Hematopoietic multipotent progenitor cell treated with erythropoietin and hydrocortisone succinate and interleukin-3 and kit ligand, for 15 days (in vitro differentiated cells): Measurements from ENCODE around the gene NDUFB10.
A peak's percentile ranks its signal among the peaks of the same experiment; 100 is the strongest.

Experiments
- DNase-seq: peaks from one replicate; pipeline ENCODE4 v3.0.0-alpha.2; 2015; ENCODE audit warnings: low spot score

The NDUFB10 gene

DNA sequence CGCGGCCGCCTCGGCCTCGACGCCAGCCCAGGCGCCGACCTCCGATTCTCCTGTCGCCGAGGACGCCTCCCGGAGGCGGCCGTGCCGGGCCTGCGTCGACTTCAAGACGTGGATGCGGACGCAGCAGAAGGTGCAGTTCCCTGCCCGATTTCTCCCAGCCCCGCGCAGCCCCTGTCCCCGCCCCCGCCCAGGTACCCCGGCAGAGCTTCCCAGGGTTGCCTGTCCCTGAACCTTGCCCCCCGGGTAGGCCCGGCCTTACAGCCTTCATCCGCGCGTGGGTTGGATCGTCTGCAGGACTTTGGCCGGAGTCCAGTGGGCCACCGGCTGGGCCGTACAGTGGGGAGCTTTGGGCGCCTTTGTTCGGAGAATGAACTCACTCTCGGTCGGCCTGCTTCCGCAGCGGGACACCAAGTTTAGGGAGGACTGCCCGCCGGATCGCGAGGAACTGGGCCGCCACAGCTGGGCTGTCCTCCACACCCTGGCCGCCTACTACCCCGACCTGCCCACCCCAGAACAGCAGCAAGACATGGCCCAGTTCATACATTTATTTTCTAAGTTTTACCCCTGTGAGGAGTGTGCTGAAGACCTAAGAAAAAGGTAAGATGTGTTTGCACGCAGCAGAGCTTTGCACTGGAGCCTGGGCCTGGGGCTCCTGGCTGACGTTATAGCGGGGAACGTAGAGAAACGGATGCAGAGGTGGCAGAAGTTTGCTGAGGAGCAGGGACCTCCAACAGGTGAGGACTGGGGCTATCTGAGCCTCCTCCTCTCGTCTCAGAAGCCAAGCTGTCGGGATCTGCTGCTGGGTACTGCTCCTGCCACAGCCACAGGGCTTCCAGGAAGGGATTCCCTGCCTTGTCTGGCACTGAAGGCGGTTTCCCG lies 25.2 kb downstream of the NDUFB10 start:
- DNase-seq: peak; percentile 15

DNA sequence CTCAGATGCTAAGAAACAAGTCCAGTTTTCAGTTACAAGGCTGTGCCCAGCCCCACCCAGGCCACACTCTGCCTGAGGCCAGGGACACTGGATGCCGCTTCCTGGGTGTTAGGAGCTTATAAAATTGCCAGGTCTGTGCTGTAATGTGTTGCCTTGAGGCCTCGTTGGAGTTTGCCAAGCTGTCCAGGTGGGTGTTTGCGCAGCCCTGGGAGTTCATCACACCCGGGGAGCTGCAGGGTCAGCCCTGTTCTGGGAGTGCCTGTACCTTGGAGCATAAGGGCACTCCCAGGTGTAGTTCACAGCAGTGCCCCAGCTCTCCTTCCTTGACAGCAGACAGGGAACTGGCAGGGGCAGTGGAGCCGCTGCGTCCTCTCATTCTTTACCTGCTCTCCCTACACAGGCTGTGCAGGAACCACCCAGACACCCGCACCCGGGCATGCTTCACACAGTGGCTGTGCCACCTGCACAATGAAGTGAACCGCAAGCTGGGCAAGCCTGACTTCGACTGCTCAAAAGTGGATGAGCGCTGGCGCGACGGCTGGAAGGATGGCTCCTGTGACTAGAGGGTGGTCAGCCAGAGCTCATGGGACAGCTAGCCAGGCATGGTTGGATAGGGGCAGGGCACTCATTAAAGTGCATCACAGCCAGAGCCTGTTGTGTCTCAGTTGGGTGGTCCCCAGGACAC lies 26.3 kb downstream of the NDUFB10 start:
- DNase-seq: no peak

DNA sequence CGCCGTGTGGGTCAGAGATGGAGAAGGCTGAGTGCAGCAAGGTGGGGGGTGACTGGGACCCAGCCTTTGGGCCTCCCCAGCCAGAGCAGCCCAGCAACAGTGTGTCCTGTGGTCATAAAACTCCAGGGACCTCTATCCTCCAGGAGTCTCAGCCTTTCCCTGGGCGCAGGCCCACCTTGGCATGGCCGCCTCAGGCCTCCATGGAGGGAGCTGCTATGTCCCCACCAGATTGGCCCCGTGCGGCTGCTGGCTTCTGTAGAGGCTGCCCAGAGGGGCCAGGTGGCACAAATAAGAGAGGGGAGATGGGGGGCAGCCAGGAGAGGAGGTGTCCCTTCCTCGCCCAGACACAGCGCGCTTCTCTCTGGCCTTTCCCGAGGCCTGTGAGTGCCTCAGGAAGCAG lies 27.9 kb downstream of the NDUFB10 start:
- no peak for DNase-seq

DNA sequence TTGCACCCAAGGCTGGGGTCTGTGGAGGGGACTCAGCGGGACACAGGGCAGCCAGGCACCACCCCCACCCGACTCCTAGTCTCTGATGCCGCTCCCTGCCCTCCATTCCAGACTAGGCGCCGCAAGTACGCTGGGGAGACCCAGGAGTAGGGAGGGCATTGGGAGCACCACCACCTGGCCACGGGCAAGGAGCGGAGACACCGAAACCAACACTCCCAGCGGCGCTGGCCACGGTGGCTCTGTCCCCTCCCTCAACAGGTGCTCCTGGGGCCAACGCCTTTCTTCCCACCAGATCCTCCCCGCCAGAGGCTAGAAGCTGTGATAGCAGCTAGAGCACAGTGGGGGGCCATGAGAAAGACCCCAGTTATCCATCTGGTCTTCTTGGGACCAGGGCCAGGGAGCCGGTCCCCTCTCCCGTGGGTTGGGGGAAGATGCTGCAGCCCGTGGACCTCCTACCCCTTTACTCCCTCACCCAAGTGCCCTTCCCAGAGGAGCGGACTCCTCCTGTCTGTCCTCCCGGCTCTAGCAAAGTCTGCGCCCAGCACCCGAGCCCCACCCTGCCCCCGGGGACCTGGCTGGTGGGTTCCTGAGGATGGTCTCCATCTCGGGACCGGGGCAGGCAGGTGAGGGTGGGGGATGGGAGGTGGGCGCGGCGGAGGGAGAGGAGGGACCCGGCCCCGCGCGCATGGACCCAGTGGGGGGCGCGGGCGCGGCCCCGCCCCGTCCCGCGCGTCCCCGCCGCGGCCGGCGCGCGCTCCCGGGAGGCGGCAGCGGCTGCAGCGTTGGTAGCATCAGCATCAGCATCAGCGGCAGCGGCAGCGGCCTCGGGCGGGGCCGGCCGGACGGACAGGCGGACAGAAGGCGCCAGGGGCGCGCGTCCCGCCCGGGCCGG lies 30.1 kb downstream of the NDUFB10 start, which contains the start of gene SYNGR3:
Gene SYNGR3 (plus strand): TSS at position 762 of the 892 bp plus-strand sequence. CDS start 133 bp downstream, outside the sequence.
- no peak for DNase-seq

DNA sequence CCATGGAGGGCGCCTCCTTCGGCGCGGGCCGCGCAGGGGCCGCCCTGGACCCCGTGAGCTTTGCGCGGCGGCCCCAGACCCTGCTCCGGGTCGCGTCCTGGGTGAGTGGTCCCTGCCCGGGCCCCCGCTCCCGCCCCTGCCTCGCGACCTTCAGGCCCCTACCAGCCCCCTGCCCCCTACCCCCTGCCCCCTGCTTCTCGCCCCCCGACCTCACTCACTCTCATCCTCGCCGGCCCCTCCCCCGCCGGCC lies 30.7 kb downstream of the NDUFB10 start:
- DNase-seq: no peak

DNA sequence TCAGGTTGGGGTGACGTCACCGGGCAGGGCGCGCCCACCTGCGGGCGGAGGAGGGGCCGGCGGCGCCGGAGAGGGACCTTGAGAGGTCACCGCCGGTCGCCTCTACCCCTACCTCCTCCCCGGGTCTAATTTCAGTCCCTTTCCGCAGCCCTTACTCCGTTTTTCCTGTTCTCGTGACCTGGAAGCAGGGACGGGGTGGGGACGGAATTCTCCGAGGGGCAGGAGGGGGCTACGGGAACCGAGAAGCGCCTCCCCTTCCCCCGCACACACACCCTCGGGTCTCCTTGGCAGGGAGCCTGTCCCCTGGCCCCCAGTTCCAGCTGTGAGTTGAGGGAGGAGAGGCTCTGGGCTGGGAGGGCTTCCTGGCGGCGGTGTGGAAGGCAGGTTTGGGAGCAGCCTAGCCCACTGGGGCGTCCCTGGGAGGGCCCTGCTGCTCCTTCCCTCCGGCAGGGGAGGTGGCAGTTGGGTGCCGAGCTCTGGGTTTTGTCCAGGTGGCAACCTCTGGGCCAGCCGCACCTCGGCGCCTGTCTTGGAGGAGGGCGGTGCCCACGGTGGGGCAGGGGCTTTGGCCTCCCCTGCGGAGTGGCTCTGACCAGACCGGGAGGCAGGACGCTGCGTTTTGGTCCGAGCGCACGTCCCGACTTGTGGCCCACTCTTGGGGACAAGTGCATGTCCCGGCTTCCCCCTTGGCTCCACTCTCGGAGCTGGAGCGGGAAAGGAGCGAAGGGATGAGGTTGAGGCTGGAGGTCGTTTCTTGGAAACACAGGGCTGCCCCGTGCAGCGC lies 31.2 kb downstream of the NDUFB10 start:
- no peak for DNase-seq

DNA sequence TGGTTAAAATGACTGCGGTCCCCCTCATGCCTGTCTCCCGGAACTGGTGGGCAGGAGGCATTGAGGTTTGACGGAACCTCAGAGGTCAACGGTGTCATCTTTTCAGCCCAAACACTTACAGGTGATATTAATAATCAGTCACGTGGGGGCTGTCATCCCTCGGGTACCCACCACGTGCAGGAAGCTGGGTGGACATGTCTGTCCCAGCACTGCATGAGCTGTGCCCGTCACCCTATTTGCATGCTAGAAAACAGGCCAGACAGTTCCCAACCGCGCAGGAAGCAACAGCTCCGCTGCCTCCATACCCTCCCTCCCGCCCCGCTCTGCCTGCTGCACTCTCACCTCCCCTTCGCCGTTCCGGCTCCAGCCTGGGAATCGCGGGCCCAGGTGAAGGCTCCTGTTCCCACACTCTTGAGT lies 31.8 kb downstream of the NDUFB10 start:
- no peak for DNase-seq

DNA sequence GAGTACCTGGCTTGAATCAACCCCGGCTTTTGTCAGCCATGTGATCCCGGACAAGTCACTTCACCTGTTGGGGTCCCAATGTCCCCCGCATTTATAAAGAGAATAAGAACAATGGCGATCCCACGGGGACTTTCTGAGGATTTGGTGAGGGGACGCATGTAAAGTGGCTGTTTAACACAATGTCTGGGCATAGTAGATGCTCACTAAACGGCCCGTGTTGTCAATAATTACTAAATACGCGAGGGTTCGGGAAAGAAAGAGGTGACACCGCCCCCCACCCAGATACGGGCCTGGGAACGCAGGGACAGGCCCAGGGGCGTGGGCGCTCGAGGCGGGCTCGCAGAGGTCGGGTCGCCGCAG lies 32.2 kb downstream of the NDUFB10 start:
- DNase-seq: no peak

DNA sequence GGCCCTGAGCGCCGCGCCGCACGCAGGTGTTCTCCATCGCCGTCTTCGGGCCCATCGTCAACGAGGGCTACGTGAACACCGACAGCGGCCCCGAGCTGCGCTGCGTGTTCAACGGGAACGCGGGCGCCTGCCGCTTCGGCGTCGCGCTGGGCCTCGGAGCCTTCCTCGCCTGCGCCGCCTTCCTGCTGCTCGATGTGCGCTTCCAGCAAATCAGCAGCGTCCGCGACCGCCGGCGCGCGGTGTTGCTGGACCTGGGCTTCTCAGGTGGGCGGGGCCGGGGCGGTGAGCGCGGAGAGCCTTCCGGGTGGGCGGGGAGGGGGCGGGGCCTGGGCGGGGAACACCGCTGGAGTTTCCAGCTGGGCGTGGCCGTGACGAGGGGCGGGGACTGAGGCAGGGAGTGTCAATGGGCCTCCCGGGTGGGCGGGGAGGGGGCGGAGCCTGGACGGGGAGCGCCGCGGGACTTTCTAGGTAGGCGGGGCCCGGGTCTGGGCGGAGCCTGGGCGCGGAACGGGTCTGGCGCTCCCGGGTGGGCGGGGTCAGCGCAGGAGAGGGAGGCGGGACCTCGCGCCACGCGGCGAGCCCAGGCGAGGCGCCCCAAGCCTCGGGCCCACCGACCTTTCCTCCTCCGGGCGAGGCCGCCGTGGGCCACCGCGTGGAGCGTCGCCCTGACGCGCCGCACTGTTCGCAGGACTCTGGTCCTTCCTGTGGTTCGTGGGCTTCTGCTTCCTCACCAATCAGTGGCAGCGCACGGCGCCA lies 32.8 kb downstream of the NDUFB10 start:
- peak; percentile 96 for DNase-seq

DNA sequence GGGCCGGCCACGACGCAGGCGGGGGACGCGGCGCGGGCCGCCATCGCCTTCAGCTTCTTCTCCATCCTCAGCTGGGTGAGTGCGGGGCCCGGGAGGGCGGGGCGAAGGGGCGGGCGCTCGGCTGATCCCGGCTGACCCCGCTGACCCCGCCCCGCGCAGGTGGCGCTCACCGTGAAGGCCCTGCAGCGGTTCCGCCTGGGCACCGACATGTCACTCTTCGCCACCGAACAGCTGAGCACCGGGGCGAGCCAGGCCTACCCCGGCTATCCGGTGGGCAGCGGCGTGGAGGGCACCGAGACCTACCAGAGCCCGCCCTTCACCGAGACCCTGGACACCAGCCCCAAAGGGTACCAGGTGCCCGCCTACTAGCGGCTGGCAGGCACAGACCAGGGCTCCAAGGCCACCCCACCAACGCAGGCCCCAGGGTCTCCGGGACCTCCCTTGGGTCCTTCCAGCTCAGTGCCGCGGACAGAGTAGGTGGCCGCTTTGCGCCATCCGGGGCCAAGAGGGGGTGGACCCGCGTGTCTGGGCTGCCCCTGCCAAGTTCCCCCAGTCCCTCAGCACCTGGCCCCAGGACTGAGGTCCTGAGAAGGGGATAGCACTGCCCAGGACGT lies 33.5 kb downstream of the NDUFB10 start:
- DNase-seq: no peak

DNA sequence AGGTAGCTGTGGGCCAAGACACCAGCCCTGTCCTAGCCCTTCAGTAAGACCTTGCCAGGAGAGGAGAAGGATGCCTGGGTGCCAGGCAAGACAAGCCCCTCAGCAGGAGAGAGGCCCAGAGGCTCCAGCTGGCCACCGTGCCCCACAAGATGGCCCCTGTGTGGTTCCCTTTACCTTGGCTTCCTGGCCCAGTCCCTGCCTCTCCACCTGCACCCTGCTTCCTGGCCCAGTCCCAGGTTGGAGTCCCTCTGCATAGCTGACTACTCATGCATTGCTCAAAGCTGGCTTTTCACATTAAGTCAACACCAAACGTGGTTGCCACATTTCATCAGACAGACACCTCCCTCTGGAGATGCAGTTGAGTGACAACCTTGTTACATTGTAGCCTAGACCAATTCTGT lies 34.4 kb downstream of the NDUFB10 start:
- no peak for DNase-seq

DNA sequence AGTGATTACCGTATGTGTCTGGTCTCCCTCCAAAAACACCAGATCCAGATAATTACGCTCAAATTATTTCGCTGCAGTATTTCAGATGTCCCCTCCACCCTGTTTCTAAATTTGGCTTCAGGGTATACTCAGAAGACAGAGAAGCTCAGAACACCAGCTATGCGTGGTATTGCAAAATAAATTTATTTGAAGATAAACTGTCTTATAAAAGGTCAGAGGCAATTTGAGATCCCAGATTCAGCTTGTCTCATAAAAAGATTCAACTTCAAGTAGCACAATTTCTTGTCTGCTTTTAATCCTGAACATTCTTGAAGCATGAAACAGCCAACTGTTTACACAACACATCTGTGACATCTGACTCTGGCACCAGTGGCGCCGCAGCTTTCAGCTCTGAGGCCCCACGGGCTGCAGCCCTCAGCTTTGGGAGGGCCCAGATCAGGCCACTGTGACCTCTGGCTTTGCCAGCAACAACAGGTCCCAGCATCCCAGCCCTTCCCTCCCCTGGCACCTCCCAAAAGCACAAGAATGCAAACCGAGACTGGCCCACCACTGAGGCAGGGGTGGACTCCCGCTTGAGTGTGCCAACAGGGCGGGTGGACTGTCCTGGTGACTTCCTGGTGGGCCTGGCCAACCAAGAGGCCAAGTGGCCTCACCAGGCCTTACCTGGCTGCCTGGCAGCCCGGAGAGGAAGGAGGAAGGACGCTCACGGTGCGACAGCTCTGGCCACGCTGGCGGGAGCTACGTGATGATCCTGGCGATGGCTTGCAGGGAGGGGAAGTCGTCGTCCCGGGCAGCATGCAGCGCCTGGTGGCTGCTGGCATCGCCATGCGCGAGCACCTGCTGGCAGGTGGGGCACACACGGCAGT lies 38.4 kb downstream of the NDUFB10 start:
- DNase-seq: no peak

DNA sequence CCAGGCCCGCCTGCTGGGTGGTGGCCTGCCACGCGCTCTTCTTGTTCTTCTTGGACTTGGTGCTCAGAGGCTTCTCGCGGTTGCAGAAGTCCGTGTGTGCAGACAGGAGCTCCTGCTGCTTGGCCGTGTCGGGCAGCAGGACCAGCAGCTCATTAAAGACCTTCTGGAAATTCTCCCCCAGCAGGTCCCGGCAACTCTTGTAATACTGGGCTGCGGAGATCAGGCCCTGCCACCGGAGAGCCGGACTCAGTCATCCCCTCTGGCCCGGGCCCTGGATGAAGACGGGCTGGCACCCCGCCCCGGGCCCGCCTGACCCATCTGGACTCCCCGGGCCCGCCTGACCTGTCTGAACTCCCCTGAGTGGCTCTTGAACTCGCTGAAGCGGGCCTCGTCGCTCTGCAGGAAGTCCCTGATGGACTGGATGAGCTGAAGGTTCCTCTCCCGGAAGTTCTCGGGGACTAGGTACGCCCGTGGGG lies 39.1 kb downstream of the NDUFB10 start:
- DNase-seq: no peak

DNA sequence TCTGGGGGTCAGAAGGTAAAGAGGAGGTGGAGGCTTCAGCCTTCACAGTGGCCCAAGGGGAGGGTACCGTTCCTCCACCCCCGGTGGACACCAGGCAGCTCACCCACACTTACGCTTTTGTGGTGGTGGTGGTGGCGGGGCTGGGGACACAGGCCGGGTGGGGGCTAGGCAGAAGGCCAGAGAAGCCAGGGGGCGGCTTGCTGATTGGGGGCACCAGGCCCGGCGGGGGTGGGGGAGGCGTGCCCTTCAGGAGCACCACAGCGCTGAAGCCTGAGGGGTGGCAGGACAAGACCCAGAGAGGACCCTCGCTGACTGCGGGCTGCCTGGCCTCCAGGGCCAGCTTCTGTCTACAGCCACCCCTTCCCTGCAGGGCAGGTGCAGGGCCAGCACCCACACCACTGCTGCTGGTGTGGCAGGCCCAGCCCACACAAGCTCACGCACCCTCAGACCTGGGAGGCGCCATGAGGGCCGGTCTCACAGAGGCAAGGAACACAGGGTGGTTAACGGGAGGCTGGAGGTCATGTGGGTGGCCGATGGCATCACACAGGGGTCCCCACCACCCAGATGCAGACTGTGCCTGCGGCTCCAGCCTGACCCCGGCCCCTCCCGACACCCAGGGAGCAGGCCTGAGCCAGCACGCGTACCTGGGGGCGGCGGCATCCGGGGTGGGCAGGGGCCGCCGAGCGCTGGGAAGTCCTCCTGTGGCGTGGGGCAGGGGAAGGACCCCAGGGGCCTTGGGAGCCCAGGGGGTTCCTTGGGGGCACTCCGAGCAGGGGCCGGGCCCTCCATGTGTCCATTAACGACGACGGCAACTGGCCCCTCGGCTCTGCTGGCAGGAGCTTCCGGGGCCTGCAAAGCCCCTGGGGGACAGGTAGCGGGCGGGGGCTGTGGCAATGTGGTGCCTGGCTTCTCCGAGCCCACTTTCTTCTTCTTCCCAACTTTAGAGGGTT lies 39.8 kb downstream of the NDUFB10 start:
- DNase-seq: no peak

DNA sequence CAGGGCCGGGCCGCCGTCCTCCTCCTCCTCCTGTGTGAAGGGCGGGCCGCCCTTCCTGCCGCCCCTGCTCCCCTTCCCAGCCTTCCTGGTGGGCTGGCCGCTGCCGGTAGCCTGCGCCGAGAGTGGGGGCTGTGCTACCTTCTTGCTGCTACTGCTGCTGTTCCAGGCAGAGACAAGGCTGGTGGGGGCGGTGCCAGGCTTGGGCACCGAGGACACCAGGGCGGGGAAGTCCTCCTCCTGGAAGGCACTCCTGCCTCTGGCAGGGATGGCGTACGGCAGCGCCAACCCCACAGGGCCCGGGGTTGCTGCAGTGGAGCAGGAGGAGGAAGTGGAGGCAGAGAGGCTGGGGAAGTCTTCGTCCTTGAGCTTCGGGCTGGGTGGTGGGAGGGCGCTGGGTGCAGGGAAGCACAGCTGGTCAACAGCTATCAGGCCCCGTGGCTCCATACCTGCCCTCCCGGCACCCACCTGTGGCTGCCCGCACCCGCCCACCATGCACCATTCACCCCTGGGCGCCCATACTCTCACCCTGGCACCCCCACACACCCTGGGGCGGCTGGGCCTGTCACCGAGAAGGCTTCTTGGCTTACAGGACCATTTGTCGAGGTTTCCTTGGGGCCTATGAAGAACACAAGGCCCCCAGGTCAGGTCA lies 40.7 kb downstream of the NDUFB10 start:
- no peak for DNase-seq

DNA sequence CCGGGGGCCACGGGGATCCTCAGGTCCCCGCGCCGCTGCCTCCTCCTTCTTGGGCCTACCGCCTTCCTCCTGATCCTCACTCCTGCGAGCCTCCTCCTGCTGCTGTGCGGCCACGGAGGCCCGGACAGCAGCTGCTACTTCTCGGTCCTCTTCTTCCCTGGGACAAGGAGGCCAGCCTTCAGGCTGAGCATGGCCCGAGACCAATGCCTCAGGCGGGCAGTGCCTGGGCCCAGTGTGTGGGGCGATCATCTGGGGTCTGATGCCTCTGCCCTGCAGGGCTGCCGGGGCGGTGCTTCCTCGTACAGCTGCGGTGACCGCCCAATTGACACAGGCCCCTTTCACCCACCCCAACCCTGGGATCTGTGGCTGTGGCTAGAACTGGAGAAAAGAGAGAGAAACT lies 41.7 kb downstream of the NDUFB10 start:
- DNase-seq: no peak

DNA sequence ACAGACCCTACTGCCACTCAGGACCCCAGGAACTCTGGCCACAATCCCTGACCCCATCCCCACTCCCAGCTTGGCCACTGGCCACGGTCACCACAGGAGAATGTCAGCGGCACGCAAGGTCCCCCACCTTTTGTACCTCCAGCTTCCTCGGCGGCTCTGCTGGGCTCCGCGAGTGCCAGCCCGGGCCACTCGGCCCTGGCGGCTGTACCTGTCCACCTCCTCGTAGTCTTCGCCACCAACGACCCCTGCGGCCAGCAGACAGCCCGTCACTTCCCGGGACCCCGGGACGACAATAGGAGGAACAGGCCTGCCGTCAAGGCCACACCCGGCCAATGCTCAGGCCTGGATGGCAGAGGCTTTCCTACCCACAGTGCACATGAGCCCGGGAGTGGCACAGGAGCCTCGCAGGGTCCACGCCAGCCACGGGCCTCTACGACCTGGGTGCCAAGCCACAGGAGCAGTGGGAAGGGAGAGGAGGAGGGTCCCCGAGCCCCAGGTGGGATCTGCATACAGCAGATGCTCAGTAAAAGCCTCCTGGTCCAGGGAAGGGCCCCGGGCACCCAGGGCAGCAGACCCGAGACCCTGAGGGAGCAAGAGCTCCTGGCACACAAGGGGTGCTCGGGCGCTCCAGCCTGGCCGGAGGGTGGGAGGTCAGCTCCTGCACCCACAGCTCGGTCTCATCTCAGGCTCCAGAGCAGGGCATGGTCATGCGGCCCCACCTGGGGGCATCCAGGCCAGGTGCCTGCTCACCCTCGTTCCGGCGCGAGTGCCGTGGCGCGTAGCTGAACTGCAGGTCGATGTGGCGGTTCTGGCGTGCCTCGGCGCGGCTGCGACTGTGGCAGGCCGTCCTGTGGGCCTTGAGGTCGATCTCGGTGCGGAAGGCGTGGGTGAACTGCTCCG lies 42.4 kb downstream of the NDUFB10 start:
- DNase-seq: no peak
